GM12892 (cell line): ENCODE results near the gene ASXL2.

Experiments used
- DNase-seq: peaks from one replicate; pipeline ENCODE4 v3.0.0; 2011; ENCODE audit not compliant: insufficient read length
- FAIRE-seq: peaks from 2 replicates; lab custom pipeline; 2011; peaks lifted over from hg19 to GRCh38; lab: Jason Lieb, UNC
- POLR2A ChIP-seq: IDR thresholded peaks from 2 replicates; pipeline ENCODE4 v1.6.1; 2011; ENCODE audit warnings: low read depth, low read length, control low read depth
- POLR2AphosphoS5 ChIP-seq: IDR thresholded peaks from 2 replicates; pipeline ENCODE4 v1.6.1; 2011; ENCODE audit warnings: low read depth, low read length, control low read depth
- TAF1 ChIP-seq: IDR thresholded peaks from 2 replicates; pipeline ENCODE4 v1.6.1; 2011; ENCODE audit warnings: low read depth, mild to moderate bottlenecking, control low read depth, low read length, borderline replicate concordance

The ASXL2 gene

GRCh38 chr2:25685741-25686140 is 192.5 kb downstream of the ASXL2 start:
- TF ChIP-seq POLR2A (no peak), TAF1 (no peak), POLR2AphosphoS5 (no peak)
- no peak for DNase-seq
- no peak for FAIRE-seq

DNA sequence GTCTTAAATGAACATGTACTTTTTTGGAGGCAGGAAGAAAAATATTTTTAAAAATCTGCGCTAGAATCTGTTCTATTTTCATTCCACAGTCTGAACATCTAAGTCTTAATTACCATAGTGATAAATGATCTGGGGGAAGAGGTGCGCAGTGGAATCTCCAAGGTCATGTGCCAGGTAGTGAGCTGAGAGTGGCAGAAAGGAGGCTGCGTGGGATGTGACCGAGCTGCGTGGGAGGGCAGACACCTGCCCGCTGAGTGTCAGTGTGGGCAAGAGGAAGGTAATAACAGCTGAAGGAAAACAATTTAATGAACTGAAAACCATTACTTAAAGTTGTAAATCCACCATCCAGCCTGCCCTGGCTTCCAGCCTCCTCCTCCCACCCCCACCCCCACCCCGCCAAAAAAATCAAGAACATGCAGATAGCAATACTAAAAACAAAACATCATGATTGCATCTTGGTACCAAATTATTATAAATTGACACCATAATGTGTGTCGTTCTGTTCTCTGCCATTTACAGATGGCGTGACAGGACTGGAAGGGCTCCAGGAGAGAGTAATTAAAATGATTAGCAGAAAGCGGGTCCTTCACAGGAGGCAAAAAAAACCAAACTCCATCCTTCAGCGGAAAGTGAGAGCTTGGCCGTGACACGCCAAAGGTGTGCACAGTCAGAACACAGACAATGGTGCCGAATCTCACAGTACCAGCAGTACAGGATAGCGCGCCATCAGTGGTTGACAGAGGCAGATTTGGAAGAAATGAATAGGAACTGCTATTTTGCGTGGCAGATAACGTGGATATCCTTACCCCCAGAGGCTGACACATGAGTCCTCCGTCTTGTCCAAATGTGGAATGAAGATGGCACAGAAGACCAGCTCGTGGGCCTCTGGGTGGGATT is 193.5 kb downstream of the ASXL2 start:
- DNase-seq (no peak), FAIRE-seq (no peak)
- no peak for TF ChIP-seq POLR2A
- no peak for TF ChIP-seq POLR2AphosphoS5
- no peak for TF ChIP-seq TAF1
